Measurements from ENCODE around the gene CDON.

Gene CDON, protein sequence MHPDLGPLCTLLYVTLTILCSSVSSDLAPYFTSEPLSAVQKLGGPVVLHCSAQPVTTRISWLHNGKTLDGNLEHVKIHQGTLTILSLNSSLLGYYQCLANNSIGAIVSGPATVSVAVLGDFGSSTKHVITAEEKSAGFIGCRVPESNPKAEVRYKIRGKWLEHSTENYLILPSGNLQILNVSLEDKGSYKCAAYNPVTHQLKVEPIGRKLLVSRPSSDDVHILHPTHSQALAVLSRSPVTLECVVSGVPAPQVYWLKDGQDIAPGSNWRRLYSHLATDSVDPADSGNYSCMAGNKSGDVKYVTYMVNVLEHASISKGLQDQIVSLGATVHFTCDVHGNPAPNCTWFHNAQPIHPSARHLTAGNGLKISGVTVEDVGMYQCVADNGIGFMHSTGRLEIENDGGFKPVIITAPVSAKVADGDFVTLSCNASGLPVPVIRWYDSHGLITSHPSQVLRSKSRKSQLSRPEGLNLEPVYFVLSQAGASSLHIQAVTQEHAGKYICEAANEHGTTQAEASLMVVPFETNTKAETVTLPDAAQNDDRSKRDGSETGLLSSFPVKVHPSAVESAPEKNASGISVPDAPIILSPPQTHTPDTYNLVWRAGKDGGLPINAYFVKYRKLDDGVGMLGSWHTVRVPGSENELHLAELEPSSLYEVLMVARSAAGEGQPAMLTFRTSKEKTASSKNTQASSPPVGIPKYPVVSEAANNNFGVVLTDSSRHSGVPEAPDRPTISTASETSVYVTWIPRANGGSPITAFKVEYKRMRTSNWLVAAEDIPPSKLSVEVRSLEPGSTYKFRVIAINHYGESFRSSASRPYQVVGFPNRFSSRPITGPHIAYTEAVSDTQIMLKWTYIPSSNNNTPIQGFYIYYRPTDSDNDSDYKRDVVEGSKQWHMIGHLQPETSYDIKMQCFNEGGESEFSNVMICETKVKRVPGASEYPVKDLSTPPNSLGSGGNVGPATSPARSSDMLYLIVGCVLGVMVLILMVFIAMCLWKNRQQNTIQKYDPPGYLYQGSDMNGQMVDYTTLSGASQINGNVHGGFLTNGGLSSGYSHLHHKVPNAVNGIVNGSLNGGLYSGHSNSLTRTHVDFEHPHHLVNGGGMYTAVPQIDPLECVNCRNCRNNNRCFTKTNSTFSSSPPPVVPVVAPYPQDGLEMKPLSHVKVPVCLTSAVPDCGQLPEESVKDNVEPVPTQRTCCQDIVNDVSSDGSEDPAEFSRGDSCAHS (N-terminal part only)

DNA sequence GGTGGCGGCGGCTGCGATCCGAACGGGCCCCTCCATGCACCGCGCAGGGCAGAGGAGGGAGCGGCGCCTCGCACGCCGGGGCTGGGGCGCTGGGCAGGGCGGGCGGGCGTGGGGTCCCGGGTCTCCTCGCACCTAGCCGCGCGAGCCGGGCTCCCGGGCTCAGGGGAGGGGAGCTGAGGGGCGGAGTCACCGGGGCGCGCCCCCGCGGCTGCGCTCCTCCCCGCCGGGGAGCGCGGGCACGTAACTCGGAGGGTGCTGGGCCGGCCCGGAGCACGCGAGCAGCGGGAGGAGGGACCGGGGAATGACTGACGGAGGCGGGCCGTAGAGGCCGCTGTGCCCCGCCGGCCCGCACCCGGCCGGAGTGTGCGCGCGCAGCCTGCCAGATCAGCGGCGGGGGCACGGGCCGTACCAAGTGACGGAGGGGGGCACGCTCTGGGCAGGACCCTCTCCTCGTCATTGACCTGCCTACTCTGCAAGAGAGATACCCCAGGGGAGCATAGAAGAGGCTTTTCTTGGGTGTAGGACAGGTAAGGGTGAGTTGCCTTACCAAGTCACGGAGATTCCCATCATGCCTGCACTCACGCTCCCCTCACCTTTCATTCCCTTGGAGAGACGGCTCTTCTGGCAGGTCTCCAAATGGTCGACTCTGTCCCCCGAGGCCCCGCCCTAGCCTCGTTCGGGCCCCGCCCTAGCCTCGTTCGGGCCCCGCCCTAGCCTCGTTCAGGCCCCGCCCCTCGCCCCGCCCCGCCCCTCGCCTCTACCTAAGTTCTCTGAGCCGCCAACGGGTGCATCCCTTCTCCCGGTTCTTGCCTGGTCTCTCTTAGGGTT, at the start of gene CDON:
CDON (minus strand) TSS at position 188 of the 828 bp plus-strand sequence. CDS start 39,390 bp downstream, outside the sequence.
- H3K27ac ChIP-seq = peak within 1 kb of the TSS; percentile 73
- TF ChIP-seq ZFX (IDR thresholded peaks at IDR 0.05; ENCODE audit: borderline replicate concordance) = no peak
- TF ChIP-seq, protein P1, sequence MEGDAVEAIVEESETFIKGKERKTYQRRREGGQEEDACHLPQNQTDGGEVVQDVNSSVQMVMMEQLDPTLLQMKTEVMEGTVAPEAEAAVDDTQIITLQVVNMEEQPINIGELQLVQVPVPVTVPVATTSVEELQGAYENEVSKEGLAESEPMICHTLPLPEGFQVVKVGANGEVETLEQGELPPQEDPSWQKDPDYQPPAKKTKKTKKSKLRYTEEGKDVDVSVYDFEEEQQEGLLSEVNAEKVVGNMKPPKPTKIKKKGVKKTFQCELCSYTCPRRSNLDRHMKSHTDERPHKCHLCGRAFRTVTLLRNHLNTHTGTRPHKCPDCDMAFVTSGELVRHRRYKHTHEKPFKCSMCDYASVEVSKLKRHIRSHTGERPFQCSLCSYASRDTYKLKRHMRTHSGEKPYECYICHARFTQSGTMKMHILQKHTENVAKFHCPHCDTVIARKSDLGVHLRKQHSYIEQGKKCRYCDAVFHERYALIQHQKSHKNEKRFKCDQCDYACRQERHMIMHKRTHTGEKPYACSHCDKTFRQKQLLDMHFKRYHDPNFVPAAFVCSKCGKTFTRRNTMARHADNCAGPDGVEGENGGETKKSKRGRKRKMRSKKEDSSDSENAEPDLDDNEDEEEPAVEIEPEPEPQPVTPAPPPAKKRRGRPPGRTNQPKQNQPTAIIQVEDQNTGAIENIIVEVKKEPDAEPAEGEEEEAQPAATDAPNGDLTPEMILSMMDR (IDR thresholded peaks at IDR 0.05) = 0 out of 2 replicates have a peak, but pooled peaks have one; percentile 20

DNA sequence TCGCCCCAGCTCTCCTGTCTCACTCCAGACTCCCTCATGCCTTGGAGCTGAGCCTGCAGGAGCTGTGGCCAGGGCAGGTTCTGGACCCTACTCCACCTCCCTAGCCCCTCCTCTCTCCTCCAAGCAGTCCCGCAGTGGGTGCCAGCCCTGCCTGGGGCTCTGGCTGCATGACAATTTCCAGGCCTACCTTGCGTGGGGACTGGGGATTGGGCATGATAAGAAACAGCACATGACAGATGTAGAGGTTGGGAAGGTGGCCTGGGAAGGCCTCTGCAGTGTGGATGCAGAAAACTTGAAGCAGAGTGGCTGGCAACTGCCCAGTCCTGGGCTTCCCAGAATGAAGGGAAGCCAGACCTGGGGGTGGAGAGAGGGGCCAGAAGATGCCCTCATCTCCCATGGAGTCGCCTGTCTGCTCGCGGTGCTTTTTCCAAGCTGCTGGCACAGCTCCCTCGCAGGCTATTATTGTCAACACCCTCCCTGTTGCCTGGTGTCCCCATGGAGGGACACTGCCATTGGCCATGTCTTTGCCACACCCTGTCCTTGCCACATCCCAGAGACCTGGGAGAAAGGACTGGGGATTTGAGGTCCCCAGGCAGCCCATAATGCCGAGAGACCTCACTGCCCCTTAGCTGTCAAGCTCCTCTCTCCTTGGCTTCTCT, 48.9 kb upstream of the CDON start:
- no peak overlapping the region for H3K27ac ChIP-seq

DNA sequence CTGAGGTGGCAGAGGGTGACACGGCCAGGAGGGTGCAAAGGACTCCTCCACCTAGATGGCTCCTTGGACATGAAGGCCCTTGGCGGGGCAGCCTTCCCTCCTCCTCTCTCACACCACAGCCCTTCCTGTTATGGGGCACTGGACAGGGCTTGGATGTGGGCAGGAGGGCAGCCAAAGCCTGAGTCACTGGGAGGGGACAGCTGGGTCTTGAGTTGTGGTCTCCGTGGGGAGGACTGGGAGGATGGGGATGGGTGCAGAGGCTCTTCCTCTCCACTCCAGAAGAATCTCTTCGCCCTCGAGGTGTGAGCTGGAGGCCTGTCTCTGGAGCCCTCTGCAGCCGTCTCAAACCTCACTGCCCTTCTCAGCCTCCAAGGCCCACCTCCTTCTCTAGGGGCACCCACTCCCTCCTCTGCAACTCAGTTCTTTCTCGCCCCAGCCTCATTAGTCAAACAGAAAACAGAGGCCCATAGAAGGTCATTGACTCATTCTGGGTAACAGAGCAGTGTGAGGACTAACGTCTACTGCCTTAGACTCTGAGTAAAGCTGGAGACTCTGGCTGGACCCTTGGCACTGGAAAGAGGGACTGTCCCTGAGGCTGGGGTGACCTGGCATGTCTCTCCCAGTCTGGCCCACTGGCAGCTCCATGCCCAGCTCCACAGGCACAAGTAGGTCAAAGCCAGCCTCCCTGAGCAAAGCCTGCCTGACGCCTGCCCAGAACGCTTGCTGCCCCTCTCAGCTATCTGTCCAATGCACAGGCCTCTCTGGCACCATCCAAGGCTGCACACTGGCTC, 47.5 kb upstream of the CDON start:
- no peak overlapping the region for H3K27ac ChIP-seq
- TF ChIP-seq, protein P1 (IDR thresholded peaks at IDR 0.05) = no peak
- no peak for TF ChIP-seq ZFX (IDR thresholded peaks at IDR 0.05; ENCODE audit: borderline replicate concordance)

More for the DNA sequence above, 48.9 kb upstream of the CDON start:
- TF ChIP-seq, protein P1 (IDR thresholded peaks at IDR 0.05) = no peak
- no peak for TF ChIP-seq ZFX (IDR thresholded peaks at IDR 0.05; ENCODE audit: borderline replicate concordance)

DNA sequence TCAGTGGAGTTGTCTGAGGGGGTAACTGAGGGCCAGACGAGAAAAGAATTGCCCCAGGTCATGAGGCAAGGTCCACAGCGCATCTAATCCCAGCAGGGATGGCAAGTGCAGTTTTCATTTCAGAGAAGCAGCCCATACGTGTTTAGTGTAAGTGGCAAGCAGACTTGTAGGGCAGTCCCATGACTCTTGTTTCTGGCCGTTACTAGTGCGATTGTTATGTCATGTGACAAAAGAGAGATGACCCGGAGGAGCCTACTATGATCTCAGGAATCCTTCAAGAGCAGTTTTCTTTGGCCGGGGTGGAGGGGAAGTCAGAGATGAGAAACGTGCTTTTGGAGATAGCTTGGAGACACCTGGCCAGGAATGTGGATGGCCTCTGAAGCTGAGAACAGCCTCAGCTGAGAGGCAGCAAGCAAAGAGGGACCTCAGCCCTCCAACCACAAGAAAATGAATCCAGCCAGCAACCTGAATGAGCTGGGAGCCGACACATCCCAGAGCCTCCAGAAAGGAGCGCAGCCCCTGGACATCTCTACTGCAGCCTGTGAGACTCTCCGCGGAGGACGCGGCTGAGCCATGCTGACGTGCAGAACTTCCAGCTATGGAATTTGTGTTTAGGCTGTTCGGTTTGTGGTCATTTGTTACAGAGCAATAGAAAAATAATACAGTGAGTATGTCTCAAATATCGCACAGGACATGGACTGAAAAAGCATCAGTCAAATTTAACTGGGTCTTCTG, 44.1 kb upstream of the CDON start:
- no peak for TF ChIP-seq ZFX (IDR thresholded peaks at IDR 0.05; ENCODE audit: borderline replicate concordance)
- TF ChIP-seq, protein P1 (IDR thresholded peaks at IDR 0.05) = no peak
- H3K27ac ChIP-seq = no peak overlapping the region

DNA sequence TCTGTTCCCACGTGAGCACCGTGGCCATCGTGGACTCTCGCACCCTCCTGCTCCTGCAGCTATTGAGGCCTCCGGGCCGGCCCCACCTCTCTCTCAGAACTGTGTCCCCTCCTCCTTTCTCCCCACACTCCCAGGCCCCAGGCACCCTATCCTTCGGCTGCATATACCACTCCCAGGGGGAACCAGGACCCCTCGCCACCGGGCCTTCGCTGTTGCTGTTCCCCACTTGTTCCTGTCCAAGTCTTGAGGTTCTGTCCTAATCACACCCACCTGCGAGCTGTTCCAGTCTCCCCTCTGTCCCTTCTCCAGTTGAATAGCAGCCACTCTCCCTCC, 43.0 kb upstream of the CDON start:
- TF ChIP-seq, protein P1 (IDR thresholded peaks at IDR 0.05) = no peak
- TF ChIP-seq ZFX (IDR thresholded peaks at IDR 0.05; ENCODE audit: borderline replicate concordance) = no peak

More for the DNA sequence above, 43.0 kb upstream of the CDON start:
- no peak overlapping the region for H3K27ac ChIP-seq

Measured in 22Rv1 (cell line).